Measurements from ENCODE around the gene SLC38A10. TPM values are rescaled to one million over a fixed set of nuclear protein-coding genes. Genes with fewer than 3 reads are reported as not detected.

SLC38A10 gene
- total and polyA plus RNA-seq, 10 of the 15 experiments (the other 5 are each of a cell fraction or from before 2014, with no cell fraction given) = 0.52 to 67.9 (median 22.1) TPM

DNA sequence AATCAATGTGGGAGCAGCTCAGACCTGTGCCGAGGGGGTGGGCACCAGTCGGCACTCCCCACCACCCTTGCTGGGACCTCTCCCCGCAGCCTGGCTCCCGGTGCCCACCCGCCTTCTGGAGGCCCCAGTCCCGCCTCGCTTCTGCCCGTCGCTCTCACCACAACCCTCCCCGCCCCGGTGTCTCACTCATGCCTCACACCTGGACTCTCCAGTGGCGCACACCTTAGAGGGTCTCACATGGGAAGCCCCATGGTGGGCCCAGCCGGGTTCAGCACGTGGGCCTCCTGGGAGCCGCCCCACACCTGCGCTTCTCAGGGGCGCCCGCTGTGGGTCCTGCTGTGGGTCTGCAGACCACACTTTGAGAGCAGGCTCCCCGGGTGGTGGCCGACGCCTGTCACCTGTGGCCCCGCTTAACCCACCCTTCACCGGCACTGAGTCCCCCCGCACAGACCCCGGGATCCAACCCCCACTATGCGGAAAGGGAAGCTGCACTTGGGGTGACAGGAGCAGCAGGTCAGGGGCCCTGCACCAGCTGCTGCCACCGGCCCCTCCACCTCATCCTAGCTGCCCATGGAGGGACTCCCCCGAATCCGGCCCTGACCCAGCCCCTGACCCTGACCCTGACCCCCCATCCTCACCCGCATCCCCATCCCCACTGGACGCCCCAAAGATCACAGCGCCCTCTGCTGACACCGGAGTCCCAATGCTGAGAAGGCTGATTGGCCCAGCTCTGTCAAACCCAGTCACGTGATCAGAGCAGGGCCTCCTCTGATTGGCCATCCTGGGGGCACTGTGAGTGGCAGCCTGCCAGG, 27.4 kb upstream of the SLC38A10 start (continued):
- TF ChIP-seq NFYB (IDR thresholded peaks at IDR 0.05; ENCODE audit: insufficient read depth, low read depth, low read length) (peak; percentile 90), SMAD1 (IDR thresholded peaks at IDR 0.05; ENCODE audit: low read depth, partially characterized antibody) (no peak)

DNA sequence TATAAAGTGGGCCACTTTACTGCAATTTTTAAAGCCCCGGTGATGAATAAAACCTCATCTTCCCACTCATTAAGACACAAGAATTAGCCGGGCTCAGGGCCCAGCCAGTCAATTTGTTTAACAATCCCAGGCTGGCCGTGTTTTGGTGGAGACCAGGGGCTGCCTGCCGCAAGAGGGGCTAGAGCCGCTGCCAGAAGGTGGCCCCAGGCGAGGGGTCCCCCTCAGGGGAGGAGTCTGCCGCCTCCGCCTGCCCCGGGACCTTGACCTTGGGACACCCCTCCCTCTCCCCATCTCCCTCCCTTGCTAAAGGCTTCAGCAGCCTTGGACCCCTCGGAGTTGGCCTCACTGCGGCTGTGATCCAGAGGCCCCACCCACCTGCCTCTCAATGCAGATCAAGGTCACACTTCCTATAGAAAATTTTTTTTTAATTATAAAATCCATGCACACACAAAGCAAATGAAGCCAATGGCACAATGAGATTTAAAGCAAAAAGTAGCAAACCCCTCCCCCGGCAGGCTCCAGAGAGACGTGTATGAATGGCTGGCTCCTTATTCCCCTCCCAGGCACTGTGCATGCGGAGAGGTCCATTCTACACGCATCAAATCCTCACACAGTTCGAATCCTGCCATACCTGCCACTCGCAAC, 23.0 kb upstream of the SLC38A10 start:
- Histone ChIP-seq H3K27ac (ENCODE audit: control insufficient read depth, insufficient read depth) (no peak overlapping the region), H3K79me2 (ENCODE audit: control insufficient read depth, insufficient read depth, low read length) (no peaks in the 10 kb centered on the region), H3K27me3 (replicated peaks in 1 of 2; ENCODE audit: control insufficient read depth in 2 of 2, insufficient read depth in 2 of 2, low read length in 1 of 2) (no peaks in the 10 kb centered on the region), H2AFZ (ENCODE audit: control insufficient read depth, low read depth, low read length) (no peak overlapping the region), H3K36me3 (ENCODE audit: control insufficient read depth in 2 of 2, insufficient read depth in 2 of 2, low read length in 1 of 2) (no peaks in the 10 kb centered on the region), H4K20me1 (ENCODE audit: control insufficient read depth, insufficient read depth) (no peaks in the 10 kb centered on the region), H3K4me2 (ENCODE audit: control insufficient read depth, insufficient read depth) (no peak overlapping the region), H3K9me3 (replicated peaks; ENCODE audit: control insufficient read depth, insufficient read depth, low read length) (no peaks in the 10 kb centered on the region), H3K9ac (ENCODE audit: control insufficient read depth, insufficient read depth, low read length) (no peak overlapping the region), H3K4me3 (no peak overlapping the region), H3K4me1 (ENCODE audit: control insufficient read depth, insufficient read depth, low read length) (no peaks in the 10 kb centered on the region)
- WGBS (ENCODE audit: insufficient coverage, insufficient replicate concordance, low lambda C conversion rate, missing lambda C conversion rate) = 47% methylated on average over 17 of the region's 17 CpGs
- ATAC-seq (no peak), DNase-seq (ENCODE audit: low read depth, low spot score) (no peak), FAIRE-seq (no peak)
- in situ Hi-C loops (cut with MboI) = no loop called here
- ChIA-PET POLR2A (no interaction called here), RAD21 (ENCODE audit: unreplicated experiment) (no interaction called here), CTCF (no interaction called here), SMC1A (ENCODE audit: uncharacterized antibody, unreplicated experiment) (no interaction called here)
- no TSS peak for BruUV-seq (replicated peaks)
- intact Hi-C loops (cut with micrococcal nuclease; ENCODE audit: unreplicated experiment) = no loop called here
- TF ChIP-seq LARP7 (IDR thresholded peaks at IDR 0.05) (no peak), JUNB (IDR thresholded peaks at IDR 0.05) (no peak), POLR2A (IDR thresholded peaks at IDR 0.05; ENCODE audit: low read depth, low read length) (no peak), RUNX3 (IDR thresholded peaks at IDR 0.05; ENCODE audit: low read length) (no peak), TCF3 (IDR thresholded peaks at IDR 0.05; ENCODE audit: borderline replicate concordance, insufficient read depth, low read depth, low read length) (no peak), SREBF1 (IDR thresholded peaks at IDR 0.05; ENCODE audit: low read length) (no peak), ZZZ3 (IDR thresholded peaks at IDR 0.05; ENCODE audit: control insufficient read depth, insufficient read length, low read depth) (no peak), ZNF384 (IDR thresholded peaks at IDR 0.05; ENCODE audit: borderline replicate concordance, low read depth, low read length) (no peak), MXI1 (IDR thresholded peaks at IDR 0.05; ENCODE audit: low read depth, low read length) (no peak), BRCA1 (IDR thresholded peaks at IDR 0.05; ENCODE audit: low read depth, low read length) (no peak), IRF4 (IDR thresholded peaks at IDR 0.05; ENCODE audit: low read depth, low read length) (no peak), DPF2 (IDR thresholded peaks at IDR 0.05) (no peak), SUZ12 (IDR thresholded peaks at IDR 0.05; ENCODE audit: unreplicated experiment) (no peak)
- TF ChIP-seq, protein P1, sequence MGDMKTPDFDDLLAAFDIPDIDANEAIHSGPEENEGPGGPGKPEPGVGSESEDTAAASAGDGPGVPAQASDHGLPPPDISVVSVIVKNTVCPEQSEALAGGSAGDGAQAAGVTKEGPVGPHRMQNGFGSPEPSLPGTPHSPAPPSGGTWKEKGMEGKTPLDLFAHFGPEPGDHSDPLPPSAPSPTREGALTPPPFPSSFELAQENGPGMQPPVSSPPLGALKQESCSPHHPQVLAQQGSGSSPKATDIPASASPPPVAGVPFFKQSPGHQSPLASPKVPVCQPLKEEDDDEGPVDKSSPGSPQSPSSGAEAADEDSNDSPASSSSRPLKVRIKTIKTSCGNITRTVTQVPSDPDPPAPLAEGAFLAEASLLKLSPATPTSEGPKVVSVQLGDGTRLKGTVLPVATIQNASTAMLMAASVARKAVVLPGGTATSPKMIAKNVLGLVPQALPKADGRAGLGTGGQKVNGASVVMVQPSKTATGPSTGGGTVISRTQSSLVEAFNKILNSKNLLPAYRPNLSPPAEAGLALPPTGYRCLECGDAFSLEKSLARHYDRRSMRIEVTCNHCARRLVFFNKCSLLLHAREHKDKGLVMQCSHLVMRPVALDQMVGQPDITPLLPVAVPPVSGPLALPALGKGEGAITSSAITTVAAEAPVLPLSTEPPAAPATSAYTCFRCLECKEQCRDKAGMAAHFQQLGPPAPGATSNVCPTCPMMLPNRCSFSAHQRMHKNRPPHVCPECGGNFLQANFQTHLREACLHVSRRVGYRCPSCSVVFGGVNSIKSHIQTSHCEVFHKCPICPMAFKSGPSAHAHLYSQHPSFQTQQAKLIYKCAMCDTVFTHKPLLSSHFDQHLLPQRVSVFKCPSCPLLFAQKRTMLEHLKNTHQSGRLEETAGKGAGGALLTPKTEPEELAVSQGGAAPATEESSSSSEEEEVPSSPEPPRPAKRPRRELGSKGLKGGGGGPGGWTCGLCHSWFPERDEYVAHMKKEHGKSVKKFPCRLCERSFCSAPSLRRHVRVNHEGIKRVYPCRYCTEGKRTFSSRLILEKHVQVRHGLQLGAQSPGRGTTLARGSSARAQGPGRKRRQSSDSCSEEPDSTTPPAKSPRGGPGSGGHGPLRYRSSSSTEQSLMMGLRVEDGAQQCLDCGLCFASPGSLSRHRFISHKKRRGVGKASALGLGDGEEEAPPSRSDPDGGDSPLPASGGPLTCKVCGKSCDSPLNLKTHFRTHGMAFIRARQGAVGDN (IDR thresholded peaks at IDR 0.05) = no peak
- TF ChIP-seq, protein P2, sequence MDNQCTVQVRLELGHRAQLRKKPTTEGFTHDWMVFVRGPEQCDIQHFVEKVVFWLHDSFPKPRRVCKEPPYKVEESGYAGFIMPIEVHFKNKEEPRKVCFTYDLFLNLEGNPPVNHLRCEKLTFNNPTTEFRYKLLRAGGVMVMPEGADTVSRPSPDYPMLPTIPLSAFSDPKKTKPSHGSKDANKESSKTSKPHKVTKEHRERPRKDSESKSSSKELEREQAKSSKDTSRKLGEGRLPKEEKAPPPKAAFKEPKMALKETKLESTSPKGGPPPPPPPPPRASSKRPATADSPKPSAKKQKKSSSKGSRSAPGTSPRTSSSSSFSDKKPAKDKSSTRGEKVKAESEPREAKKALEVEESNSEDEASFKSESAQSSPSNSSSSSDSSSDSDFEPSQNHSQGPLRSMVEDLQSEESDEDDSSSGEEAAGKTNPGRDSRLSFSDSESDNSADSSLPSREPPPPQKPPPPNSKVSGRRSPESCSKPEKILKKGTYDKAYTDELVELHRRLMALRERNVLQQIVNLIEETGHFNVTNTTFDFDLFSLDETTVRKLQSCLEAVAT (IDR thresholded peaks at IDR 0.05) = no peak
